Osteoblast (primary cell): ENCODE data around the gene IFI16. TPM values are rescaled to one million over a fixed set of nuclear protein-coding genes. Genes with fewer than 3 reads are reported as not detected.
"Not testable (repeated sequence)": the region's sequence is repeated elsewhere in the genome, so short reads cannot be mapped to it uniquely, and the experiment has no call there.

ENCODE experiments used
- DNase-seq: peaks from one replicate; pipeline ENCODE4 v3.0.0; 2011; ENCODE audit warnings: low spot score, mixed read lengths; ENCODE audit not compliant: insufficient read length; ENCODE audit errors: missing footprints
- H2AFZ ChIP-seq: 2 replicates; pipeline ENCODE4 v1.6.0; 2011; ENCODE audit warnings: mild to moderate bottlenecking, low read length
- H3K27ac ChIP-seq: 2 replicates; pipeline ENCODE4 v1.5.1; 2011; ENCODE audit warnings: mild to moderate bottlenecking, low read depth, low read length, moderate library complexity
- H3K27me3 ChIP-seq: 2 replicates; pipeline ENCODE4 v1.6.0; 2012; ENCODE audit warnings: mild to moderate bottlenecking, control low read depth, inconsistent platforms, low read length, moderate library complexity; ENCODE audit not compliant: insufficient read depth
- H3K36me3 ChIP-seq: 2 replicates; pipeline ENCODE4 v1.5.1; 2011; ENCODE audit warnings: mild to moderate bottlenecking, low read length, control low read depth, moderate library complexity; ENCODE audit not compliant: insufficient read depth
- H3K4me1 ChIP-seq: 2 replicates; pipeline ENCODE4 v1.5.1; 2011; ENCODE audit warnings: mild to moderate bottlenecking, low read length, control low read depth, moderate library complexity; ENCODE audit not compliant: insufficient read depth
- H3K4me2 ChIP-seq: 2 replicates; pipeline ENCODE4 v1.6.0; 2011; ENCODE audit warnings: mild to moderate bottlenecking, low read length; ENCODE audit not compliant: insufficient read depth
- H3K4me3 ChIP-seq: fragments of 200-600 bp; sonication (generic); 3 replicates; pipeline ENCODE4 v1.5.1; 2012; ENCODE audit warnings: mild to moderate bottlenecking, low read length, inconsistent platforms; ENCODE audit not compliant: insufficient read depth
- H3K79me2 ChIP-seq: 2 replicates; pipeline ENCODE4 v1.6.0; 2012; ENCODE audit warnings: mild to moderate bottlenecking, low read length, control low read depth, inconsistent platforms; ENCODE audit not compliant: insufficient read depth
- H3K9me3 ChIP-seq: 2 replicates; pipeline ENCODE4 v1.5.1; 2011; ENCODE audit warnings: low read depth, low read length, control low read depth
- H4K20me1 ChIP-seq: 2 replicates; pipeline ENCODE4 v1.6.0; 2012; ENCODE audit warnings: mild to moderate bottlenecking, low read length, control low read depth; ENCODE audit not compliant: insufficient read depth
- total RNA-seq: library from RNA; depleted of rRNA; stranded (reverse); fragments of >200 nt; gene quantifications from 2 replicates; pipeline ENCODE4 v1.2.3, GENCODE V29; 2012
- TF ChIP-seq, protein P1 (sequence below): IDR thresholded peaks from 2 replicates; pipeline ENCODE4 v1.5.1; 2011; ENCODE audit warnings: mild to moderate bottlenecking, low read depth, low read length, moderate library complexity; ENCODE audit errors: extremely low read depth

IFI16 gene
- total RNA-seq, 1 donor, result 129 TPM

DNA sequence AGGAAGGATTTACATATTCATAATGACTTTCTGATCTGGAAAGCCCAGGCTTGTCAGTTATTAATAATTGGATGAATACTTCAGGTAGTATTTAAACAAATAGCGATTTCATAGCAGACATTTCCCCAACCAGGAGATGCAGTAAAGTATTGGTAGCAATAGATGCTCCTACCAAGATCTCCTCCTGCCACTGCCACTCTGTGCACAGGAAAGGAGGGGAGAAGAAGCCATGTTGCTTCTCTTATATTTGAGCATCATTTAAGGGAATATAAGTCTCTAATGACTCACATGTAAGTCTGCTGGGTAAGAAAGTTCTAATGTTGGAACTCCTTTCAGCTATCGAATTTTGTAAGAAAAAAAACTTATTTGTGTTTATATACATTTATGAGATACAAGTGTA, 420 bp upstream of the IFI16 start:
- H3K4me1 ChIP-seq, result peaks cover 35% of the 10 kb centered on the region
- H4K20me1 ChIP-seq, result no peaks in the 10 kb centered on the region
- peak overlapping the region; percentile 81 for H3K4me2 ChIP-seq
- DNase-seq, result no peak
- H3K9me3 ChIP-seq, result no peaks in the 10 kb centered on the region
- peak overlapping the region; percentile 89 for H2AFZ ChIP-seq
- peak overlapping the region; percentile 96 for H3K27ac ChIP-seq
- peaks cover 4% of the 10 kb centered on the region for H3K36me3 ChIP-seq
- peak overlapping the region; percentile 79 for H3K4me3 ChIP-seq
- H3K27me3 ChIP-seq, result no peaks in the 10 kb centered on the region
- TF ChIP-seq, protein P1, sequence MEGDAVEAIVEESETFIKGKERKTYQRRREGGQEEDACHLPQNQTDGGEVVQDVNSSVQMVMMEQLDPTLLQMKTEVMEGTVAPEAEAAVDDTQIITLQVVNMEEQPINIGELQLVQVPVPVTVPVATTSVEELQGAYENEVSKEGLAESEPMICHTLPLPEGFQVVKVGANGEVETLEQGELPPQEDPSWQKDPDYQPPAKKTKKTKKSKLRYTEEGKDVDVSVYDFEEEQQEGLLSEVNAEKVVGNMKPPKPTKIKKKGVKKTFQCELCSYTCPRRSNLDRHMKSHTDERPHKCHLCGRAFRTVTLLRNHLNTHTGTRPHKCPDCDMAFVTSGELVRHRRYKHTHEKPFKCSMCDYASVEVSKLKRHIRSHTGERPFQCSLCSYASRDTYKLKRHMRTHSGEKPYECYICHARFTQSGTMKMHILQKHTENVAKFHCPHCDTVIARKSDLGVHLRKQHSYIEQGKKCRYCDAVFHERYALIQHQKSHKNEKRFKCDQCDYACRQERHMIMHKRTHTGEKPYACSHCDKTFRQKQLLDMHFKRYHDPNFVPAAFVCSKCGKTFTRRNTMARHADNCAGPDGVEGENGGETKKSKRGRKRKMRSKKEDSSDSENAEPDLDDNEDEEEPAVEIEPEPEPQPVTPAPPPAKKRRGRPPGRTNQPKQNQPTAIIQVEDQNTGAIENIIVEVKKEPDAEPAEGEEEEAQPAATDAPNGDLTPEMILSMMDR, result no peak
- H3K79me2 ChIP-seq, result peaks cover 43% of the 10 kb centered on the region

DNA sequence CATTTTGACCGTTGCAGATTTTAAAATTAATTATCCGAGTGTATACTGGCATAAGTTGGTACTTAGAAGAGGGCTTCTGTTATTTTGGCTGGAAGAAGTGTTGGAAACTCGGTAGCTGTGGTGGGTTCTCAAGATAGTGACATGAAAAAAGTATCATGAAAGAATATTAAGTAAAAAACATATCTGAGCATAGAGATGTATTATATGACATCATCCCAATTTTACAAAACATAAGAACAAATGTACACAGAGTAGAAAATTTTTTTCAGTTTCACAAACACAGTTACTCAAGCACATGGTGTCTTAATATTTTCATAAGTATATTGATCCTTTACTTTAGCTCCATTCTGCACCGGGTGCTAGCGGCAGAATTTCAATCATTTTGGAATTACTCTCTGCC, 684 bp downstream of the IFI16 start:
- Histone ChIP-seq H3K4me3 (peak overlapping the region; percentile 79), H3K79me2 (peaks cover 51% of the 10 kb centered on the region), H3K9me3 (no peaks in the 10 kb centered on the region)

DNA sequence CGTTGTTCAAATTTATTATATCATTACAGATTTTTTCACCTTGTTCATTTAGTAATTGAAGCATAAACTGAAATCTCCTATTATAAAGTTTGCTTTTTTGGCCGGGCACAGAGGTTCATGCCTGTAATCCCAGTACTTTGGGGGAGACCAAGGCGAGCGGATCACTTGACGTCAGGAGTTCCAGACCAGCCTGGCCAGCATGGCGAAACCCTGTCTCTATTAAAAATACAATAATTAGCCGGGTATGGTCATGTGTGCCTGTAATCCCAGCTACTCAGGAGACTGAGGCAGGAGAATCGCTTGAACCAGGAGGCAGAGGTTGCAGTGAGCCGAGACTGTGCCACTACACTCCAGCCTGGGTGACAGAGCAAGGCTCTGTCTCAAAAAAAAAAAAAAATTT, 1.3 kb downstream of the IFI16 start:
- peaks cover 19% of the 10 kb centered on the region for H3K36me3 ChIP-seq
- not testable (repeated sequence) for H2AFZ ChIP-seq, H4K20me1 ChIP-seq, DNase-seq, H3K27me3 ChIP-seq, H3K9me3 ChIP-seq
- peak overlapping the region; percentile 96 for H3K27ac ChIP-seq
- peak overlapping the region; percentile 81 for H3K4me2 ChIP-seq
- peaks cover 57% of the 10 kb centered on the region for H3K79me2 ChIP-seq
- H3K4me1 ChIP-seq, result peaks cover 35% of the 10 kb centered on the region
- H3K4me3 ChIP-seq, result peak overlapping the region; percentile 79

More for the DNA sequence above, 684 bp downstream of the IFI16 start:
- Histone ChIP-seq H3K4me1 (peaks cover 34% of the 10 kb centered on the region), H4K20me1 (no peaks in the 10 kb centered on the region), H3K27ac (peak overlapping the region; percentile 96), H3K36me3 (peaks cover 13% of the 10 kb centered on the region), H3K4me2 (peak overlapping the region; percentile 81), H2AFZ (no peak overlapping the region), H3K27me3 (no peaks in the 10 kb centered on the region)
- no peak for DNase-seq
- TF ChIP-seq, protein P1, result no peak

DNA sequence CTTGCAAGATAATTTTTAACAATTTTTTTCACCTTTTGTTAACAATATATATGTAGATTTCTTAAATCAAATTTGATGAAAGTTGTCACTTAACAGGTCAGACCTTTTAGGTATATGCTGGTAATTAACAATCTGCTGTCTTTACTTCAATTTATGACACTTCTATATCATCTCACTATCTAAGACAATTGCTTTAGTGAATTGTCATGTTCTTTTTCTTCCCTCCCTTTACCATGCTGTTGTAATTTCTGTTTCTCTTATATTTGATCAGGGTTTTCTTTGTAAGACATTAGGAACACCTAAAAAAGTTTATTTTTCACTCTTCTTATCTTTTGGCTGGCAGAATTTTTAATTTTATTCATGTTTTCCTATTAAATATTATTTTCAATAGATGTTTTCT, 2.0 kb downstream of the IFI16 start:
- TF ChIP-seq, protein P1, result no peak
- Histone ChIP-seq H3K36me3 (peaks cover 27% of the 10 kb centered on the region), H4K20me1 (no peaks in the 10 kb centered on the region), H3K27me3 (no peaks in the 10 kb centered on the region), H3K4me1 (peaks cover 35% of the 10 kb centered on the region), H3K27ac (peak overlapping the region; percentile 96), H3K4me2 (peak overlapping the region; percentile 81), H3K4me3 (peak overlapping the region; percentile 79), H3K79me2 (peaks cover 63% of the 10 kb centered on the region), H3K9me3 (no peaks in the 10 kb centered on the region), H2AFZ (no peak overlapping the region)
- no peak for DNase-seq
